Endothelial cell of umbilical vein (primary cell): ENCODE data around the gene EMID1. TPM values are rescaled to one million over a fixed set of nuclear protein-coding genes. Genes with fewer than 3 reads are reported as not detected.

ENCODE experiments used
- BruUV-seq: library from RNA; stranded (reverse); fragments of 400-500 nt; replicated peaks from 2 replicates; lab custom pipeline; 2021; lab: Mats Ljungman, UMichigan
- CTCF ChIA-PET: fragments of 300-600, 350-600 bp; sonication (Branson Sonifier 250); formaldehyde crosslinking; loops from one replicate; lab custom pipeline; 2021; ENCODE audit warnings: antibody characterized with exemption, inconsistent platforms; lab: Charles Lee
- POLR2A ChIA-PET: fragments of 300-600, 350-600 bp; sonication (Branson Sonifier 250); formaldehyde crosslinking; loops from one replicate; lab custom pipeline; 2021; ENCODE audit warnings: antibody characterized with exemption, inconsistent platforms; lab: Charles Lee
- DNase-seq: peaks from one replicate; pipeline ENCODE4 v3.0.0-alpha.2; 2011; ENCODE audit warnings: low read depth, low spot score
- FAIRE-seq: peaks from 2 replicates; lab custom pipeline; 2011; peaks lifted over from hg19 to GRCh38; lab: Jason Lieb, UNC
- H2AFZ ChIP-seq: 2 replicates; pipeline ENCODE4 v1.6.0; 2012; ENCODE audit warnings: low read depth, low read length, control low read depth, inconsistent platforms
- H3K27ac ChIP-seq: 2 replicates; pipeline ENCODE4 v1.5.1; 2011; ENCODE audit warnings: low read depth, mild to moderate bottlenecking, control low read depth, low read length, moderate library complexity; ENCODE audit not compliant: insufficient read depth
- H3K27me3 ChIP-seq, 2 experiments: 2 replicates each; pipeline versions ENCODE4 v1.6.0 to v1.6.1; 2011; ENCODE audit warnings: low read length in 2 of 2, mixed read lengths in 1 of 2; ENCODE audit not compliant: control insufficient read depth in 2 of 2, insufficient read depth in 2 of 2
- H3K36me3 ChIP-seq, 2 experiments: 2 replicates in 1 of 2; 3 replicates in 1 of 2; pipeline ENCODE4 v1.5.1; 2011; ENCODE audit warnings: low read length in 2 of 2, mild to moderate bottlenecking in 1 of 2, moderate library complexity in 1 of 2; ENCODE audit not compliant: control insufficient read depth in 2 of 2, insufficient read depth in 2 of 2; ENCODE audit errors: extremely low read depth in 1 of 2
- H3K4me1 ChIP-seq: 3 replicates; pipeline ENCODE4 v1.5.1; 2011; ENCODE audit warnings: mild to moderate bottlenecking, low read length; ENCODE audit not compliant: control insufficient read depth, insufficient read depth; ENCODE audit errors: extremely low read depth
- H3K4me2 ChIP-seq: 2 replicates; pipeline ENCODE4 v1.6.1; 2011; ENCODE audit warnings: low read length, control low read depth, mixed read lengths; ENCODE audit not compliant: insufficient read depth
- H3K4me3 ChIP-seq, 3 experiments: fragments of 200-600 bp in 1 of 3; sonication (generic), shearing (Covaris generic) in 1 of 3; replicated peaks in 1 of 3; 2 replicates each; pipeline ENCODE4 v1.5.1; 2011 to 2016; ENCODE audit warnings: control low read depth in 3 of 3, low read length in 3 of 3, mild to moderate bottlenecking in 2 of 3, inconsistent platforms in 1 of 3, low read depth in 1 of 3, moderate library complexity in 1 of 3; ENCODE audit not compliant: insufficient read depth in 1 of 3
- H3K79me2 ChIP-seq: 2 replicates; pipeline ENCODE4 v1.6.0; 2012; ENCODE audit warnings: low read length, inconsistent platforms; ENCODE audit not compliant: control insufficient read depth, insufficient read depth
- H3K9ac ChIP-seq: replicated peaks from 2 replicates; pipeline ENCODE3; 2011; ENCODE audit warnings: low read length, control low read depth; ENCODE audit not compliant: insufficient read depth; ENCODE audit errors: extremely low read depth
- H3K9me1 ChIP-seq: replicated peaks from 3 replicates; pipeline ENCODE4 v1.6.0; 2011; ENCODE audit warnings: mild to moderate bottlenecking, low read length; ENCODE audit not compliant: control insufficient read depth, insufficient read depth; ENCODE audit errors: extremely low read depth
- H3K9me3 ChIP-seq: replicated peaks from 2 replicates; pipeline ENCODE4 v1.5.1; 2012; ENCODE audit warnings: low read length, inconsistent platforms; ENCODE audit not compliant: control insufficient read depth, insufficient read depth
- H4K20me1 ChIP-seq: replicated peaks from 2 replicates; pipeline ENCODE3; 2011; ENCODE audit warnings: mild to moderate bottlenecking, low read length; ENCODE audit not compliant: control insufficient read depth, insufficient read depth; ENCODE audit errors: extremely low read depth
- CTCF ChIP-seq, 2 donors: IDR thresholded peaks; 1 replicate in 1 of 2; 2 replicates in 1 of 2; pipeline ENCODE4 v1.5.1; 2011; ENCODE audit warnings: low read length in 2 of 2, mild to moderate bottlenecking in 2 of 2, moderate library complexity in 2 of 2, control low read depth in 1 of 2, inconsistent platforms in 1 of 2, low read depth in 1 of 2; ENCODE audit not compliant: insufficient read depth in 1 of 2; ENCODE audit errors: extremely low read depth in 1 of 2
- EZH2 ChIP-seq: IDR thresholded peaks from 2 replicates; pipeline ENCODE4 v1.6.1; 2012; ENCODE audit warnings: borderline replicate concordance, low read depth, mild to moderate bottlenecking, moderate library complexity, low read length, inconsistent platforms; ENCODE audit not compliant: severe bottlenecking
- FOS ChIP-seq: IDR thresholded peaks from 2 replicates; pipeline ENCODE4 v1.6.1; 2011; ENCODE audit warnings: mild to moderate bottlenecking, low read length, moderate library complexity, borderline replicate concordance; ENCODE audit not compliant: insufficient read depth
- GATA2 ChIP-seq: IDR thresholded peaks from 2 replicates; pipeline ENCODE4 v1.7.0; 2011; ENCODE audit warnings: low read depth, mild to moderate bottlenecking, moderate library complexity, mixed read lengths, low read length; ENCODE audit not compliant: insufficient read length, insufficient read depth
- JUN ChIP-seq: IDR thresholded peaks from 2 replicates; pipeline ENCODE4 v1.6.1; 2011; ENCODE audit warnings: borderline replicate concordance, low read depth; ENCODE audit not compliant: insufficient read length, insufficient read depth
- MAX ChIP-seq: IDR thresholded peaks from 2 replicates; pipeline ENCODE4 v1.6.1; 2011; ENCODE audit not compliant: insufficient read depth, insufficient read length
- MYC ChIP-seq: IDR thresholded peaks from one replicate; pipeline ENCODE4 v1.6.1; 2011; ENCODE audit warnings: mild to moderate bottlenecking, low read depth, low read length
- POLR2A ChIP-seq: IDR thresholded peaks from 2 replicates; pipeline ENCODE4 v1.6.1; 2012; ENCODE audit warnings: low read depth, mild to moderate bottlenecking, control low read depth, low read length
- POLR2AphosphoS5 ChIP-seq: IDR thresholded peaks from 2 replicates; pipeline ENCODE4 v1.6.1; 2012; ENCODE audit warnings: low read depth, mild to moderate bottlenecking, control low read depth, low read length, moderate library complexity; ENCODE audit not compliant: insufficient read depth
- dilution Hi-C: fragments of 300-500 bp; cut with MboI; formaldehyde crosslinking; loops from one replicate; pipeline ENCODE4 v1.15.0; 2019; ENCODE audit warnings: low sequenced_read_pairs; ENCODE audit not compliant: extremely low pct_ligation_motif_present
- intact Hi-C: fragments of 100-400 bp; cut with micrococcal nuclease; formaldehyde crosslinking; loops from one replicate; pipeline ENCODE4 v1.10.0; 2022
- polyA plus RNA-seq, 4 experiments: library from polyadenylated mRNA; depleted of rRNA in 3 of 4; stranded (reverse) in 3 of 4; unstranded in 1 of 4; fragments of >200 nt; gene quantifications; 2 replicates each; pipeline versions ENCODE4 v1.2.1 to v1.2.3, GENCODE V29; 2011 to 2012; ENCODE audit warnings: missing spikeins in 1 of 4
- total RNA-seq: library from RNA; stranded (reverse); gene quantifications from 2 replicates; pipeline ENCODE4 v1.2.3, GENCODE V29; 2021

The EMID1 gene
- total and polyA plus RNA-seq, 2 donors (not counting 3 experiments of a cell fraction or from before 2014, with no cell fraction given), result 0.51 to 0.75 TPM

- FAIRE-seq (no peak), DNase-seq (no peak)
- H3K4me1 ChIP-seq, result no peaks in the 10 kb centered on the region
- no peaks in the 10 kb centered on the region for H3K79me2 ChIP-seq
- no peak overlapping the region for H3K4me2 ChIP-seq
- BruUV-seq, result no TSS peak
- TF ChIP-seq EZH2 (no peak), JUN (no peak), MAX (no peak), FOS (no peak), MYC (no peak), POLR2AphosphoS5 (no peak), GATA2 (no peak), POLR2A (no peak), CTCF (IDR thresholded peaks at IDR 0.05; ENCODE audit: extremely low read depth in 1 of 2, insufficient read depth in 1 of 2, low read depth in 1 of 2, low read length in 2 of 2) (no peak)
- no peak overlapping the region for H3K4me3 ChIP-seq
- ChIA-PET POLR2A (no interaction called here), CTCF (interaction anchor here (1.0 to 3.3 kb wide), 2 partner anchors 21 to 32 kb away, joined by 3 to 18 read pairs; no protein-coding TSS in a partner anchor)
- H3K9me3 ChIP-seq, result no peaks in the 10 kb centered on the region
- intact Hi-C loops, result no loop called here
- H3K27ac ChIP-seq, result no peak overlapping the region
- H3K9me1 ChIP-seq, result no peaks in the 10 kb centered on the region
- H2AFZ ChIP-seq, result no peak overlapping the region
- H3K9ac ChIP-seq, result no peak overlapping the region
- no peaks in the 10 kb centered on the region for H3K27me3 ChIP-seq
- H4K20me1 ChIP-seq, result no peaks in the 10 kb centered on the region
- dilution Hi-C loops, result no loop called here
- no peaks in the 10 kb centered on the region for H3K36me3 ChIP-seq
Observed at GRCh38 chr22:29224121-29224858, 18.6 kb downstream of the EMID1 start.
